ENCODE results near the gene ZNF79. TPM values are rescaled to one million over a fixed set of nuclear protein-coding genes. Genes with fewer than 3 reads are reported as not detected.
A peak's percentile ranks its signal among the peaks of the same experiment; 100 is the strongest.

The ZNF79 gene
- total and polyA plus RNA-seq, 9 of the 15 experiments (the other 6 are each of a cell fraction or from before 2014, with no cell fraction given): 0.62 to 7.0 (median 4.1) TPM

- TF ChIP-seq ZNF707 (CRISPR knock-in tag; conservative IDR thresholded peaks at IDR 0.05) (no peak), CTBP1 (IDR thresholded peaks at IDR 0.05; ENCODE audit: borderline replicate concordance) (peak; percentile 18; the same call in 1 of the 2 replicates), SP2 (IDR thresholded peaks at IDR 0.05; ENCODE audit: extremely low read depth, low read depth, low read length, poor library complexity, severe bottlenecking) (no peak), ZNF134 (CRISPR knock-in tag; conservative IDR thresholded peaks at IDR 0.05) (no peak), ZBED1 (IDR thresholded peaks at IDR 0.05) (no peak; the same call in 1 of the 2 replicates), ZNF431 (CRISPR knock-in tag; IDR thresholded peaks at IDR 0.05) (no peak), ZNF41 (CRISPR knock-in tag; conservative IDR thresholded peaks at IDR 0.05) (no peak), ATF6 (CRISPR knock-in tag; IDR thresholded peaks at IDR 0.05) (no peak), ZKSCAN1 (IDR thresholded peaks at IDR 0.05; ENCODE audit: low read depth, low read length) (no peak), MYC (IDR thresholded peaks at IDR 0.05; ENCODE audit: low read depth, low read length) (peak; percentile 48; the same call in 1 of the 2 replicates), MYC (CRISPR knock-in tag; IDR thresholded peaks at IDR 0.05; ENCODE audit: borderline replicate concordance, low read depth) (peak; percentile 36; the same call in 1 of the 2 replicates), SUPT5H (IDR thresholded peaks at IDR 0.05) (peak; percentile 78), ZNF12 (CRISPR knock-in tag; IDR thresholded peaks at IDR 0.05) (peak; percentile 98), HEY1 (CRISPR knock-in tag; IDR thresholded peaks at IDR 0.05; ENCODE audit: borderline replicate concordance) (no peak), TGIF2 (CRISPR knock-in tag; IDR thresholded peaks at IDR 0.05) (no peak), FOS (IDR thresholded peaks at IDR 0.05; ENCODE audit: extremely low read depth, insufficient read length) (no peak), FUS (optimal IDR thresholded peaks at IDR 0.05; ENCODE audit: low read depth, low read length) (no peak)
- TF ChIP-seq, protein P1, sequence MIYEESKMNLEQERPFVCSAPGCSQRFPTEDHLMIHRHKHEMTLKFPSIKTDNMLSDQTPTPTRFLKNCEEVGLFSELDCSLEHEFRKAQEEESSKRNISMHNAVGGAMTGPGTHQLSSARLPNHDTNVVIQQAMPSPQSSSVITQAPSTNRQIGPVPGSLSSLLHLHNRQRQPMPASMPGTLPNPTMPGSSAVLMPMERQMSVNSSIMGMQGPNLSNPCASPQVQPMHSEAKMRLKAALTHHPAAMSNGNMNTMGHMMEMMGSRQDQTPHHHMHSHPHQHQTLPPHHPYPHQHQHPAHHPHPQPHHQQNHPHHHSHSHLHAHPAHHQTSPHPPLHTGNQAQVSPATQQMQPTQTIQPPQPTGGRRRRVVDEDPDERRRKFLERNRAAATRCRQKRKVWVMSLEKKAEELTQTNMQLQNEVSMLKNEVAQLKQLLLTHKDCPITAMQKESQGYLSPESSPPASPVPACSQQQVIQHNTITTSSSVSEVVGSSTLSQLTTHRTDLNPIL (CRISPR knock-in tag; IDR thresholded peaks at IDR 0.05): no peak
- TF ChIP-seq, protein P2, sequence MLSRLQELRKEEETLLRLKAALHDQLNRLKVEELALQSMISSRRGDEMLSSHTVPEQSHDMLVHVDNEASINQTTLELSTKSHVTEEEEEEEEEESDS (CRISPR knock-in tag; IDR thresholded peaks at IDR 0.05): peak; percentile 63; the same call in 1 of the 2 replicates
- TF ChIP-seq, protein P3, sequence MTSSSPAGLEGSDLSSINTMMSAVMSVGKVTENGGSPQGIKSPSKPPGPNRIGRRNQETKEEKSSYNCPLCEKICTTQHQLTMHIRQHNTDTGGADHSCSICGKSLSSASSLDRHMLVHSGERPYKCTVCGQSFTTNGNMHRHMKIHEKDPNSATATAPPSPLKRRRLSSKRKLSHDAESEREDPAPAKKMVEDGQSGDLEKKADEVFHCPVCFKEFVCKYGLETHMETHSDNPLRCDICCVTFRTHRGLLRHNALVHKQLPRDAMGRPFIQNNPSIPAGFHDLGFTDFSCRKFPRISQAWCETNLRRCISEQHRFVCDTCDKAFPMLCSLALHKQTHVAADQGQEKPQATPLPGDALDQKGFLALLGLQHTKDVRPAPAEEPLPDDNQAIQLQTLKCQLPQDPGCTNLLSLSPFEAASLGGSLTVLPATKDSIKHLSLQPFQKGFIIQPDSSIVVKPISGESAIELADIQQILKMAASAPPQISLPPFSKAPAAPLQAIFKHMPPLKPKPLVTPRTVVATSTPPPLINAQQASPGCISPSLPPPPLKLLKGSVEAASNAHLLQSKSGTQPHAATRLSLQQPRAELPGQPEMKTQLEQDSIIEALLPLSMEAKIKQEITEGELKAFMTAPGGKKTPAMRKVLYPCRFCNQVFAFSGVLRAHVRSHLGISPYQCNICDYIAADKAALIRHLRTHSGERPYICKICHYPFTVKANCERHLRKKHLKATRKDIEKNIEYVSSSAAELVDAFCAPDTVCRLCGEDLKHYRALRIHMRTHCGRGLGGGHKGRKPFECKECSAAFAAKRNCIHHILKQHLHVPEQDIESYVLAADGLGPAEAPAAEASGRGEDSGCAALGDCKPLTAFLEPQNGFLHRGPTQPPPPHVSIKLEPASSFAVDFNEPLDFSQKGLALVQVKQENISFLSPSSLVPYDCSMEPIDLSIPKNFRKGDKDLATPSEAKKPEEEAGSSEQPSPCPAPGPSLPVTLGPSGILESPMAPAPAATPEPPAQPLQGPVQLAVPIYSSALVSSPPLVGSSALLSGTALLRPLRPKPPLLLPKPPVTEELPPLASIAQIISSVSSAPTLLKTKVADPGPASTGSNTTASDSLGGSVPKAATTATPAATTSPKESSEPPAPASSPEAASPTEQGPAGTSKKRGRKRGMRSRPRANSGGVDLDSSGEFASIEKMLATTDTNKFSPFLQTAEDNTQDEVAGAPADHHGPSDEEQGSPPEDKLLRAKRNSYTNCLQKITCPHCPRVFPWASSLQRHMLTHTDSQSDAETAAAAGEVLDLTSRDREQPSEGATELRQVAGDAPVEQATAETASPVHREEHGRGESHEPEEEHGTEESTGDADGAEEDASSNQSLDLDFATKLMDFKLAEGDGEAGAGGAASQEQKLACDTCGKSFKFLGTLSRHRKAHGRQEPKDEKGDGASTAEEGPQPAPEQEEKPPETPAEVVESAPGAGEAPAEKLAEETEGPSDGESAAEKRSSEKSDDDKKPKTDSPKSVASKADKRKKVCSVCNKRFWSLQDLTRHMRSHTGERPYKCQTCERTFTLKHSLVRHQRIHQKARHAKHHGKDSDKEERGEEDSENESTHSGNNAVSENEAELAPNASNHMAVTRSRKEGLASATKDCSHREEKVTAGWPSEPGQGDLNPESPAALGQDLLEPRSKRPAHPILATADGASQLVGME (CRISPR knock-in tag; IDR thresholded peaks at IDR 0.05): no peak
Measured at GRCh38 chr9:127423934-127424675, at the start of gene ZNF79 (continued).
